ENCODE measurements around the gene GLB1L3.

The GLB1L3 gene

GRCh38 chr11:134350381-134350780 lies 74.2 kb downstream of the GLB1L3 start:
- Histone ChIP-seq H3K4me3 (ENCODE audit: low read length) (no peak overlapping the region), H3K27ac (ENCODE audit: low read depth, low read length) (no peak overlapping the region), H3K9me3 (ENCODE audit: control insufficient read depth, insufficient read depth, low read length) (no peaks in the 10 kb centered on the region), H3K36me3 (ENCODE audit: control insufficient read depth, low read length) (no peaks in the 10 kb centered on the region), H3K4me2 (ENCODE audit: low read length) (no peak overlapping the region), H3K9me2 (replicated peaks; ENCODE audit: control insufficient read depth, low read length) (no peaks in the 10 kb centered on the region), H3K4me1 (ENCODE audit: control insufficient read depth, low read length) (no peaks in the 10 kb centered on the region), H4K20me1 (ENCODE audit: control insufficient read depth, insufficient read depth, low read depth, low read length) (no peaks in the 10 kb centered on the region), H3K79me2 (ENCODE audit: control insufficient read depth, low read length) (no peaks in the 10 kb centered on the region), H3K27me3 (ENCODE audit: control insufficient read depth, low read length) (peaks cover 16% of the 10 kb centered on the region), H3F3A (ENCODE audit: control insufficient read depth, insufficient read depth) (no peaks in the 10 kb centered on the region)
- TF ChIP-seq EZH2phosphoT487 (IDR thresholded peaks at IDR 0.05; ENCODE audit: borderline replicate concordance, low read length): no peak
- TF ChIP-seq CTCF (IDR thresholded peaks at IDR 0.05; ENCODE audit: low read depth, low read length, poor library complexity, severe bottlenecking): no peak

DNA sequence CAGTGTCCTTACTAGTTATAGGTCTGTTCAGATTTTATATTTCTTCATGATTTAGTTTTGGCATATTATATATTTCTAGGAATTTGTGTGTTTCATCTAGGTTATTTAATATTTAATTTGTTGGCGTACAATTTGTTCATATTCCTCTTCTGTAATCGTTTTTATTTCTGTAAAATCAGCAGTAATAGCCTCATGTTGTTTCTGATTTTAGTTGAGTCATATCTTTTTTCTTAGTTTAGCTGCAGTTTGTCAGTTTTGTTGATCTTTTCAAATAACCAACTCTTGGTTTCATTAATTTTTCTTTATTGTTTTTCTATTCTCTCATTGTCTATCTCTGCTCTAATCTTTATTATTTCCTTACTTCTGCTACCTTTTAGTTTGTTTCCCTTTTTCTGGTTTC lies 75.9 kb downstream of the GLB1L3 start:
- Histone ChIP-seq H3K4me3 (ENCODE audit: low read length) (no peak overlapping the region), H3K36me3 (ENCODE audit: control insufficient read depth, low read length) (no peaks in the 10 kb centered on the region), H4K20me1 (ENCODE audit: control insufficient read depth, insufficient read depth, low read depth, low read length) (no peaks in the 10 kb centered on the region), H3K9me3 (ENCODE audit: control insufficient read depth, insufficient read depth, low read length) (no peaks in the 10 kb centered on the region), H3K4me2 (ENCODE audit: low read length) (no peak overlapping the region), H3K27ac (ENCODE audit: low read depth, low read length) (no peak overlapping the region), H3K4me1 (ENCODE audit: control insufficient read depth, low read length) (no peaks in the 10 kb centered on the region), H3K9me2 (replicated peaks; ENCODE audit: control insufficient read depth, low read length) (no peaks in the 10 kb centered on the region), H3K27me3 (ENCODE audit: control insufficient read depth, low read length) (peaks cover 16% of the 10 kb centered on the region), H3K79me2 (ENCODE audit: control insufficient read depth, low read length) (no peaks in the 10 kb centered on the region), H3F3A (ENCODE audit: control insufficient read depth, insufficient read depth) (no peaks in the 10 kb centered on the region)
- no peak for TF ChIP-seq EZH2phosphoT487 (IDR thresholded peaks at IDR 0.05; ENCODE audit: borderline replicate concordance, low read length)
- TF ChIP-seq CTCF (IDR thresholded peaks at IDR 0.05; ENCODE audit: low read depth, low read length, poor library complexity, severe bottlenecking): no peak

GRCh38 chr11:134355136-134355535 lies 79.0 kb downstream of the GLB1L3 start:
- Histone ChIP-seq H3K36me3 (ENCODE audit: control insufficient read depth, low read length) (no peaks in the 10 kb centered on the region), H3F3A (ENCODE audit: control insufficient read depth, insufficient read depth) (no peaks in the 10 kb centered on the region), H3K79me2 (ENCODE audit: control insufficient read depth, low read length) (no peaks in the 10 kb centered on the region), H3K9me3 (ENCODE audit: control insufficient read depth, insufficient read depth, low read length) (no peaks in the 10 kb centered on the region), H3K27ac (ENCODE audit: low read depth, low read length) (no peak overlapping the region), H3K4me2 (ENCODE audit: low read length) (no peak overlapping the region), H3K9me2 (replicated peaks; ENCODE audit: control insufficient read depth, low read length) (no peaks in the 10 kb centered on the region), H4K20me1 (ENCODE audit: control insufficient read depth, insufficient read depth, low read depth, low read length) (no peaks in the 10 kb centered on the region), H3K27me3 (ENCODE audit: control insufficient read depth, low read length) (peaks cover 8% of the 10 kb centered on the region; the same call in 1 of the 2 replicates), H3K4me1 (ENCODE audit: control insufficient read depth, low read length) (no peaks in the 10 kb centered on the region), H3K4me3 (ENCODE audit: low read length) (no peak overlapping the region)
- TF ChIP-seq CTCF (IDR thresholded peaks at IDR 0.05; ENCODE audit: low read depth, low read length, poor library complexity, severe bottlenecking) (no peak), EZH2phosphoT487 (IDR thresholded peaks at IDR 0.05; ENCODE audit: borderline replicate concordance, low read length) (no peak)

DNA sequence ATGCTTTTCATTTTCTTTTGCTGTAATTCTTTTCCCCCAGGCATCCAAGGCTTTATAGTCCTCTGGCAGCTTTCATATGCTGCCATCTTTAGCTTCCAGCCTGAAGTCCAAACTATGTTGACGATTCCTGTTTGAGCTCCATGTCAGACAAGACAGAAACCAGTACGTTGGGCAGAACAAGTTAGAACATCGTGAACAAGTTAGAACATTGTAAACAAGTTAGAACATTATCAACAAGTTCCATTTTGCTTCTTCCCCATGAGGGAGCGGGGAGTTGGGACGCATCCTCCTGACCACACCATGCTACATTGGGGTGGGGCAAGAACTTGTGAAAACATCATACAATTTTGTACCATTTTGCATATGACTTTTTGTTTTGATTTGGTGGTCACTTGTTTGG lies 79.5 kb downstream of the GLB1L3 start:
- no peaks in the 10 kb centered on the region for H3K9me2 ChIP-seq (replicated peaks; ENCODE audit: control insufficient read depth, low read length)
- no peak for TF ChIP-seq EZH2phosphoT487 (IDR thresholded peaks at IDR 0.05; ENCODE audit: borderline replicate concordance, low read length)
- no peak for TF ChIP-seq CTCF (IDR thresholded peaks at IDR 0.05; ENCODE audit: low read depth, low read length, poor library complexity, severe bottlenecking)
- no peaks in the 10 kb centered on the region for H3K36me3 ChIP-seq (ENCODE audit: control insufficient read depth, low read length)
- H3K4me1 ChIP-seq (ENCODE audit: control insufficient read depth, low read length): no peaks in the 10 kb centered on the region
- no peak overlapping the region for H3K4me3 ChIP-seq (ENCODE audit: low read length)
- H3F3A ChIP-seq (ENCODE audit: control insufficient read depth, insufficient read depth): no peaks in the 10 kb centered on the region
- 0 out of 2 replicates have a peak, but pooled peaks cover 3% of the 10 kb centered on the region for H3K27me3 ChIP-seq (ENCODE audit: control insufficient read depth, low read length)
- no peaks in the 10 kb centered on the region for H3K79me2 ChIP-seq (ENCODE audit: control insufficient read depth, low read length)
- no peaks in the 10 kb centered on the region for H4K20me1 ChIP-seq (ENCODE audit: control insufficient read depth, insufficient read depth, low read depth, low read length)
- H3K4me2 ChIP-seq (ENCODE audit: low read length): no peak overlapping the region
- H3K9me3 ChIP-seq (ENCODE audit: control insufficient read depth, insufficient read depth, low read length): no peaks in the 10 kb centered on the region
- H3K27ac ChIP-seq (ENCODE audit: low read depth, low read length): no peak overlapping the region
